ENCODE data around the gene LINC00305. TPM values are rescaled to one million over a fixed set of nuclear protein-coding genes. Genes with fewer than 3 reads are reported as not detected.

Gene LINC00305
- total and polyA plus RNA-seq, 2 of the 13 experiments (the other 11 are each of a cell fraction or from before 2014, with no cell fraction given): not detected

DNA sequence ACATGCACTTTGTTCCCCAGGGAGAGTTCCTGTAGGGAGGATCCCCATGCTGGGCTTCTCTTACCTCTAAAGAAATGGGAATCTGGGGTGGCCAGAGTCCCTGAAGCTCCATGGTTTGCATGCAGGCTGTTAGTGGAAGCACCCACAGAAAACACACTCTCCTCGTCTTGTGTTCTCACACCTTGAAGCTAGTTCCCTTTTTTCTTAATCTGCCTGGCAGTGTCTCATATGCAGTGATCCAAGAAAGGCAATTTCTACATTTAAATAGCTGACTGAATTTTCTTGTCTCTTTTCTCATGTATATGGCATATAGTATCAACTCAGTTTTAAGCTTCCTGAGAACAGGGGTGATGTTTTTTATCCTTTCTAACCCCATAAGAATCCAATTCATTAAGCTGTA is 65.0 kb downstream of the LINC00305 start (continued):
- TF ChIP-seq SMC3 (IDR thresholded peaks at IDR 0.05; ENCODE audit: low read length) (no peak), ZNF530 (CRISPR knock-in tag; IDR thresholded peaks at IDR 0.05; ENCODE audit: low read depth) (no peak), ZNF101 (CRISPR knock-in tag; IDR thresholded peaks at IDR 0.05; ENCODE audit: borderline replicate concordance, low read depth) (no peak), ZNF431 (CRISPR knock-in tag; IDR thresholded peaks at IDR 0.05; ENCODE audit: borderline replicate concordance, low read depth) (no peak)

GRCh38 chr18:64082513-64082912 is 66.4 kb downstream of the LINC00305 start:
- intact Hi-C loops (cut with micrococcal nuclease; ENCODE audit: unreplicated experiment): no loop called here
- TF ChIP-seq ZKSCAN1 (IDR thresholded peaks at IDR 0.05; ENCODE audit: low read length) (no peak), WIZ (CRISPR knock-in tag; IDR thresholded peaks at IDR 0.05) (no peak), FOXM1 (CRISPR knock-in tag; IDR thresholded peaks at IDR 0.05) (no peak), KLF15 (CRISPR knock-in tag; IDR thresholded peaks at IDR 0.05; ENCODE audit: borderline replicate concordance) (no peak), ELF3 (CRISPR knock-in tag; IDR thresholded peaks at IDR 0.05) (no peak), NONO (IDR thresholded peaks at IDR 0.05) (no peak), NONO (CRISPR knock-in tag; conservative IDR thresholded peaks at IDR 0.05) (no peak), ZNF263 (CRISPR knock-in tag; IDR thresholded peaks at IDR 0.05) (no peak), TMF1 (CRISPR knock-in tag; IDR thresholded peaks at IDR 0.05; ENCODE audit: low read depth) (no peak), ZNF251 (CRISPR knock-in tag; IDR thresholded peaks at IDR 0.05) (no peak)
- no peak overlapping the region for H3K4me2 ChIP-seq (ENCODE audit: low read depth, low read length)

More at GRCh38 chr18:64082513-64082912, 66.4 kb downstream of the LINC00305 start:
- CTCF ChIA-PET (ENCODE audit: low intra/inter-chr PET ratio, low total read pairs): no interaction called here
- Histone ChIP-seq H3K4me1 (ENCODE audit: insufficient read depth, low read length) (no peaks in the 10 kb centered on the region), H3K4me3 (replicated peaks in 1 of 3; ENCODE audit: insufficient read depth in 1 of 3, low read depth in 2 of 3, low read length in 3 of 3) (no peak overlapping the region), H3K79me2 (ENCODE audit: insufficient read depth, low read length) (no peaks in the 10 kb centered on the region), H2AFZ (ENCODE audit: low read length) (no peak overlapping the region), H4K20me1 (ENCODE audit: insufficient read depth, low read length) (no peaks in the 10 kb centered on the region), H3K36me3 (replicated peaks in 1 of 2; ENCODE audit: control insufficient read depth in 1 of 2, insufficient read depth in 2 of 2, low read length in 2 of 2) (no peaks in the 10 kb centered on the region), H3K27me3 (ENCODE audit: control insufficient read depth in 1 of 2, insufficient read depth in 2 of 2, low read length in 2 of 2) (no peaks in the 10 kb centered on the region), H3K9ac (ENCODE audit: insufficient read depth, low read depth, low read length) (no peak overlapping the region), H3K9me3 (ENCODE audit: low read length) (no peaks in the 10 kb centered on the region), H3K27ac (ENCODE audit: extremely low read length, insufficient read depth, low read length) (no peak overlapping the region)
- no TSS peak for BruUV-seq (replicated peaks)
- in situ Hi-C loops (cut with HindIII; ENCODE audit: extremely low pct_ligation_motif_present, low pct_unique_long_range_greater_than_20kb): no loop called here
- FAIRE-seq (no peak), ATAC-seq (no peak), DNase-seq (ENCODE audit: low spot score) (no peak)
- POLR2A ChIA-PET: no interaction called here
